Activated naive CD8-positive, alpha-beta T cell treated with anti-CD3 and anti-CD28 coated beads for 36 hours (primary cell): ENCODE measurements around the gene ST3GAL4. TPM values are rescaled to one million over a fixed set of nuclear protein-coding genes. Genes with fewer than 3 reads are reported as not detected.
"Not testable (repeated sequence)": the region's sequence is repeated elsewhere in the genome, so short reads cannot be mapped to it uniquely, and the experiment has no call there.

Experiments
- DNase-seq: peaks from one replicate; pipeline ENCODE4 v3.0.0; 2021
- H3K27ac Mint-ChIP-seq: one replicate; pipeline ENCODE4 v1.8.0; 2022; ENCODE audit warnings: mild to moderate bottlenecking, moderate library complexity, mixed read lengths
- H3K27me3 Mint-ChIP-seq: one replicate; pipeline ENCODE4 v1.8.0; 2022; ENCODE audit warnings: mild to moderate bottlenecking, mixed read lengths
- H3K36me3 Mint-ChIP-seq: one replicate; pipeline ENCODE4 v1.8.0; 2021; ENCODE audit warnings: mild to moderate bottlenecking, mixed read lengths
- H3K4me1 Mint-ChIP-seq: one replicate; pipeline ENCODE4 v1.8.0; 2021; ENCODE audit warnings: mixed read lengths
- H3K4me3 Mint-ChIP-seq: one replicate; pipeline ENCODE4 v1.8.0; 2022; ENCODE audit warnings: mild to moderate bottlenecking, moderate library complexity, mixed read lengths
- H3K9me3 Mint-ChIP-seq: one replicate; pipeline ENCODE4 v1.8.0; 2022; ENCODE audit warnings: mixed read lengths
- total RNA-seq, 2 experiments: library from RNA; stranded (reverse); gene quantifications; one replicate each; pipeline ENCODE4 v1.2.3, GENCODE V29; 2021

Gene ST3GAL4
- total RNA-seq, 2 experiments from 2014 or later = 10.6 to 11.8 TPM

GRCh38 chr11:126393143-126393542 is 37.7 kb downstream of the ST3GAL4 start:
- H3K36me3 Mint-ChIP-seq = no peaks in the 10 kb centered on the region
- H3K9me3 Mint-ChIP-seq = no peaks in the 10 kb centered on the region
- no peak overlapping the region for H3K27ac Mint-ChIP-seq
- H3K4me1 Mint-ChIP-seq = peaks cover 4% of the 10 kb centered on the region
- no peak for DNase-seq
- H3K4me3 Mint-ChIP-seq = no peak overlapping the region
- peaks cover 4% of the 10 kb centered on the region for H3K27me3 Mint-ChIP-seq

- Mint-ChIP-seq H3K27ac (no peak overlapping the region), H3K4me1 (peaks cover 4% of the 10 kb centered on the region), H3K36me3 (no peaks in the 10 kb centered on the region), H3K27me3 (peaks cover 4% of the 10 kb centered on the region), H3K4me3 (no peak overlapping the region), H3K9me3 (no peaks in the 10 kb centered on the region)
- no peak for DNase-seq
Measured at GRCh38 chr11:126394036-126394435, 38.5 kb downstream of the ST3GAL4 start.

- DNase-seq, H3K27me3 Mint-ChIP-seq, H3K9me3 Mint-ChIP-seq, H3K4me3 Mint-ChIP-seq, H3K4me1 Mint-ChIP-seq, H3K27ac Mint-ChIP-seq, H3K36me3 Mint-ChIP-seq: not testable (repeated sequence)
Measured at GRCh38 chr11:126394634-126395072, 39.2 kb downstream of the ST3GAL4 start.

- not testable (repeated sequence) for H3K27ac Mint-ChIP-seq, H3K9me3 Mint-ChIP-seq, H3K36me3 Mint-ChIP-seq, H3K4me1 Mint-ChIP-seq, H3K4me3 Mint-ChIP-seq, H3K27me3 Mint-ChIP-seq, DNase-seq
Measured at GRCh38 chr11:126395784-126396183, 40.3 kb downstream of the ST3GAL4 start.

- H3K27ac Mint-ChIP-seq, H3K36me3 Mint-ChIP-seq, H3K27me3 Mint-ChIP-seq, H3K9me3 Mint-ChIP-seq, H3K4me3 Mint-ChIP-seq, DNase-seq, H3K4me1 Mint-ChIP-seq: not testable (repeated sequence)
Measured at GRCh38 chr11:126396266-126396665, 40.8 kb downstream of the ST3GAL4 start.

- peaks cover 4% of the 10 kb centered on the region for H3K27me3 Mint-ChIP-seq
- no peak for DNase-seq
- no peaks in the 10 kb centered on the region for H3K9me3 Mint-ChIP-seq
- no peak overlapping the region for H3K4me3 Mint-ChIP-seq
- H3K36me3 Mint-ChIP-seq = peaks cover 3% of the 10 kb centered on the region
- H3K4me1 Mint-ChIP-seq = peaks cover 4% of the 10 kb centered on the region
- H3K27ac Mint-ChIP-seq = no peak overlapping the region
Measured at GRCh38 chr11:126396965-126397364, 41.5 kb downstream of the ST3GAL4 start.

- Mint-ChIP-seq H3K36me3 (peaks cover 3% of the 10 kb centered on the region), H3K27ac (no peak overlapping the region), H3K4me3 (no peak overlapping the region), H3K4me1 (peaks cover 2% of the 10 kb centered on the region), H3K27me3 (peaks cover under 1% of the 10 kb centered on the region), H3K9me3 (no peaks in the 10 kb centered on the region)
- DNase-seq = no peak
Measured at GRCh38 chr11:126398296-126398695, 42.8 kb downstream of the ST3GAL4 start.

GRCh38 chr11:126398721-126399120 is 43.2 kb downstream of the ST3GAL4 start:
- Mint-ChIP-seq H3K27ac (no peak overlapping the region), H3K4me3 (no peak overlapping the region), H3K36me3 (peaks cover 3% of the 10 kb centered on the region), H3K27me3 (no peaks in the 10 kb centered on the region), H3K4me1 (peaks cover 2% of the 10 kb centered on the region), H3K9me3 (no peaks in the 10 kb centered on the region)
- no peak for DNase-seq

- H3K27ac Mint-ChIP-seq = no peak overlapping the region
- H3K4me1 Mint-ChIP-seq = peaks cover 2% of the 10 kb centered on the region
- no peak overlapping the region for H3K4me3 Mint-ChIP-seq
Measured at GRCh38 chr11:126400019-126400418, 44.5 kb downstream of the ST3GAL4 start.

GRCh38 chr11:126400479-126400878 is 45.0 kb downstream of the ST3GAL4 start:
- no peak overlapping the region for H3K27ac Mint-ChIP-seq
- no peaks in the 10 kb centered on the region for H3K27me3 Mint-ChIP-seq
- H3K9me3 Mint-ChIP-seq = no peaks in the 10 kb centered on the region
- no peak for DNase-seq
- H3K36me3 Mint-ChIP-seq = peaks cover 3% of the 10 kb centered on the region
- H3K4me3 Mint-ChIP-seq = no peak overlapping the region
- H3K4me1 Mint-ChIP-seq = peaks cover 2% of the 10 kb centered on the region

More at GRCh38 chr11:126400019-126400418, 44.5 kb downstream of the ST3GAL4 start:
- H3K27me3 Mint-ChIP-seq = no peaks in the 10 kb centered on the region
- H3K9me3 Mint-ChIP-seq = no peaks in the 10 kb centered on the region
- H3K36me3 Mint-ChIP-seq = peaks cover 3% of the 10 kb centered on the region
- no peak for DNase-seq

- H3K27me3 Mint-ChIP-seq = no peaks in the 10 kb centered on the region
- DNase-seq = no peak
- H3K27ac Mint-ChIP-seq = no peak overlapping the region
- H3K4me3 Mint-ChIP-seq = no peak overlapping the region
- peaks cover 3% of the 10 kb centered on the region for H3K36me3 Mint-ChIP-seq
- no peaks in the 10 kb centered on the region for H3K4me1 Mint-ChIP-seq
- H3K9me3 Mint-ChIP-seq = no peaks in the 10 kb centered on the region
Measured at GRCh38 chr11:126403022-126403581, 47.6 kb downstream of the ST3GAL4 start.

- H3K4me1 Mint-ChIP-seq = no peaks in the 10 kb centered on the region
- no peak overlapping the region for H3K4me3 Mint-ChIP-seq
- H3K36me3 Mint-ChIP-seq = peaks cover 3% of the 10 kb centered on the region
- no peaks in the 10 kb centered on the region for H3K27me3 Mint-ChIP-seq
- H3K27ac Mint-ChIP-seq = no peak overlapping the region
- H3K9me3 Mint-ChIP-seq = no peaks in the 10 kb centered on the region
- no peak for DNase-seq
Measured at GRCh38 chr11:126403658-126404057, 48.2 kb downstream of the ST3GAL4 start.

- Mint-ChIP-seq H3K9me3 (no peaks in the 10 kb centered on the region), H3K4me3 (no peak overlapping the region), H3K36me3 (peaks cover 3% of the 10 kb centered on the region), H3K27ac (no peak overlapping the region), H3K4me1 (no peaks in the 10 kb centered on the region), H3K27me3 (no peaks in the 10 kb centered on the region)
- DNase-seq = no peak
Measured at GRCh38 chr11:126404367-126404766, 48.9 kb downstream of the ST3GAL4 start.

- no peaks in the 10 kb centered on the region for H3K27me3 Mint-ChIP-seq
- H3K27ac Mint-ChIP-seq = no peak overlapping the region
- H3K36me3 Mint-ChIP-seq = no peaks in the 10 kb centered on the region
- H3K4me1 Mint-ChIP-seq = no peaks in the 10 kb centered on the region
- H3K4me3 Mint-ChIP-seq = no peak overlapping the region
- H3K9me3 Mint-ChIP-seq = no peaks in the 10 kb centered on the region
- no peak for DNase-seq
Measured at GRCh38 chr11:126405374-126405773, 49.9 kb downstream of the ST3GAL4 start.

GRCh38 chr11:126405906-126406305 is 50.4 kb downstream of the ST3GAL4 start:
- Mint-ChIP-seq H3K27me3 (no peaks in the 10 kb centered on the region), H3K9me3 (no peaks in the 10 kb centered on the region), H3K36me3 (no peaks in the 10 kb centered on the region), H3K27ac (no peak overlapping the region), H3K4me1 (no peaks in the 10 kb centered on the region), H3K4me3 (no peak overlapping the region)
- no peak for DNase-seq

- Mint-ChIP-seq H3K4me1 (no peaks in the 10 kb centered on the region), H3K27ac (no peak overlapping the region), H3K27me3 (no peaks in the 10 kb centered on the region)
Measured at GRCh38 chr11:126406368-126406767, 50.9 kb downstream of the ST3GAL4 start.

More at GRCh38 chr11:126406368-126406767, 50.9 kb downstream of the ST3GAL4 start:
- Mint-ChIP-seq H3K9me3 (no peaks in the 10 kb centered on the region), H3K36me3 (no peaks in the 10 kb centered on the region), H3K4me3 (no peak overlapping the region)
- no peak for DNase-seq
